IMR-90 (cell line): ENCODE measurements around the gene PTPRQ. TPM values are rescaled to one million over a fixed set of nuclear protein-coding genes. Genes with fewer than 3 reads are reported as not detected.
"Not testable (repeated sequence)": the region's sequence is repeated elsewhere in the genome, so short reads cannot be mapped to it uniquely, and the experiment has no call there.

Source experiments
- ATAC-seq: fragments of 200-7000 bp; cut with Tn5 transposase; 2 replicates; pipeline ENCODE4 v1.9.1; 2020; ENCODE audit warnings: low read depth, mild to moderate bottlenecking, moderate library complexity
- BruUV-seq: library from RNA; stranded (reverse); fragments of 400-500 nt; replicated peaks from 2 replicates; lab custom pipeline; 2021; lab: Mats Ljungman, UMichigan
- CTCF ChIA-PET: fragments of 300-600 bp; formaldehyde crosslinking; extraction: SDS; loops from one replicate; lab custom pipeline; 2021; ENCODE audit warnings: antibody characterized with exemption; lab: Yijun Ruan, JAX
- POLR2A ChIA-PET: fragments of 300-600 bp; sonication (Branson Sonifier 250); formaldehyde crosslinking; loops from one replicate; lab custom pipeline; 2022; ENCODE audit warnings: antibody characterized with exemption; ENCODE audit not compliant: unreplicated experiment; lab: Charles Lee
- DNase-seq: peaks from one replicate; pipeline ENCODE4 v3.0.0; 2013
- H2AFZ ChIP-seq: replicated peaks from 2 replicates; pipeline ENCODE3; 2013; ENCODE audit warnings: low read length, mild to moderate bottlenecking; ENCODE audit not compliant: poor library complexity
- H2AK5ac ChIP-seq: 2 replicates; pipeline ENCODE4 v1.6.1; 2013; ENCODE audit warnings: low read depth, low read length, inconsistent platforms
- H2AK9ac ChIP-seq: replicated peaks from 2 replicates; pipeline ENCODE3; 2013; ENCODE audit warnings: mild to moderate bottlenecking, low read depth, low read length, moderate library complexity; ENCODE audit not compliant: poor library complexity
- H2BK120ac ChIP-seq: 2 replicates; pipeline ENCODE4 v1.6.1; 2013; ENCODE audit warnings: low read depth, low read length, inconsistent platforms
- H2BK15ac ChIP-seq: 3 replicates; pipeline ENCODE4 v1.6.1; 2013; ENCODE audit warnings: low read depth, low read length, inconsistent platforms
- H2BK20ac ChIP-seq: 2 replicates; pipeline ENCODE4 v1.6.1; 2013; ENCODE audit warnings: low read depth, mild to moderate bottlenecking, inconsistent platforms, low read length, moderate library complexity
- H2BK5ac ChIP-seq: 2 replicates; pipeline ENCODE4 v1.6.1; 2013; ENCODE audit warnings: mild to moderate bottlenecking, low read depth, low read length, inconsistent platforms; ENCODE audit not compliant: poor library complexity, severe bottlenecking
- H3K14ac ChIP-seq: replicated peaks from 2 replicates; pipeline ENCODE4 v1.6.1; 2013; ENCODE audit warnings: low read depth, low read length, inconsistent platforms
- H3K18ac ChIP-seq: 2 replicates; pipeline ENCODE4 v1.6.1; 2013; ENCODE audit warnings: low read depth, low read length, control low read depth
- H3K23ac ChIP-seq: 2 replicates; pipeline ENCODE4 v1.6.1; 2013; ENCODE audit warnings: low read depth, low read length, inconsistent platforms
- H3K27ac ChIP-seq: 2 replicates; pipeline ENCODE4 v1.5.1; 2013; ENCODE audit warnings: mild to moderate bottlenecking, control low read depth, low read length; ENCODE audit not compliant: insufficient read depth
- H3K27me3 ChIP-seq: 2 replicates; pipeline ENCODE4 v1.6.1; 2013; ENCODE audit warnings: low read length; ENCODE audit not compliant: control insufficient read depth, insufficient read depth
- H3K36me3 ChIP-seq: 2 replicates; pipeline ENCODE4 v1.6.1; 2013; ENCODE audit warnings: low read length, mixed read lengths; ENCODE audit not compliant: control insufficient read depth, insufficient read depth
- H3K4ac ChIP-seq: 2 replicates; pipeline ENCODE4 v1.6.1; 2013; ENCODE audit warnings: low read depth, low read length, inconsistent platforms
- H3K4me1 ChIP-seq: 2 replicates; pipeline ENCODE4 v1.6.1; 2013; ENCODE audit warnings: low read length, mixed read lengths; ENCODE audit not compliant: control insufficient read depth, insufficient read depth
- H3K4me2 ChIP-seq: 2 replicates; pipeline ENCODE4 v1.6.1; 2013; ENCODE audit warnings: low read depth, mild to moderate bottlenecking, control low read depth, low read length, moderate library complexity
- H3K4me3 ChIP-seq: 2 replicates; pipeline ENCODE4 v1.5.1; 2013; ENCODE audit warnings: low read depth, mild to moderate bottlenecking, control low read depth, low read length, moderate library complexity; ENCODE audit not compliant: insufficient read depth
- H3K56ac ChIP-seq: 2 replicates; pipeline ENCODE4 v1.6.1; 2013; ENCODE audit warnings: low read length, inconsistent platforms; ENCODE audit not compliant: insufficient read depth; ENCODE audit errors: extremely low read depth
- H3K79me1 ChIP-seq, 2 experiments: 2 replicates each; pipeline ENCODE4 v1.6.1; 2013; ENCODE audit warnings: low read length in 2 of 2, inconsistent platforms in 1 of 2, low read depth in 1 of 2
- H3K9ac ChIP-seq: 2 replicates; pipeline ENCODE4 v1.6.1; 2013; ENCODE audit warnings: low read depth, low read length, control low read depth
- H3K9me1 ChIP-seq: 2 replicates; pipeline ENCODE4 v1.6.1; 2013; ENCODE audit warnings: low read length, inconsistent platforms; ENCODE audit not compliant: insufficient read depth
- H3K9me3 ChIP-seq: 2 replicates; pipeline ENCODE4 v1.6.1; 2013; ENCODE audit warnings: low read length; ENCODE audit not compliant: control insufficient read depth, insufficient read depth
- H4K20me1 ChIP-seq: 2 replicates; pipeline ENCODE4 v1.6.1; 2013; ENCODE audit warnings: low read length, inconsistent platforms; ENCODE audit not compliant: insufficient read depth
- H4K5ac ChIP-seq: 2 replicates; pipeline ENCODE4 v1.6.1; 2013; ENCODE audit warnings: mild to moderate bottlenecking, low read depth, low read length, control low read depth
- H4K8ac ChIP-seq, 2 experiments: 2 replicates each; pipeline ENCODE4 v1.6.1; 2013; ENCODE audit warnings: low read depth in 2 of 2, low read length in 2 of 2, control low read depth in 1 of 2, inconsistent platforms in 1 of 2
- H4K91ac ChIP-seq: 2 replicates; pipeline ENCODE4 v1.6.1; 2013; ENCODE audit warnings: low read depth, low read length, inconsistent platforms; ENCODE audit not compliant: insufficient read depth
- WGBS, 2 experiments: methylation state at CpG; one replicate each; pipeline versions ENCODE4 v1.1.5 to v1.1.7; 2013; ENCODE audit warnings: missing lambda C conversion rate in 2 of 2; ENCODE audit not compliant: insufficient read length in 1 of 2; ENCODE audit errors: extremely low coverage in 2 of 2; 5-methylcytosine and 5-hydroxymethylcytosine counted together
- dilution Hi-C: fragments of 300-500 bp; cut with HindIII; formaldehyde crosslinking; loops from one replicate; pipeline ENCODE4 v1.14.3; 2018; ENCODE audit warnings: low sequenced_read_pairs; ENCODE audit not compliant: unreplicated experiment
- in situ Hi-C: fragments of 300-500 bp; cut with MboI; formaldehyde crosslinking; loops from 3 replicates; pipeline ENCODE4 v1.14.3; 2019; ENCODE audit warnings: low sequenced_read_pairs, inconsistent platforms, mixed read lengths
- intact Hi-C: fragments of 100-400 bp; cut with micrococcal nuclease; formaldehyde crosslinking; loops from 2 replicates; pipeline ENCODE4 v1.10.0; 2022
- polyA plus RNA-seq, 3 experiments: library from polyadenylated mRNA; depleted of rRNA; stranded (reverse); fragments of >200 nt; gene quantifications; 2 replicates each; pipeline ENCODE4 v1.2.3, GENCODE V29; 2012; ENCODE audit warnings: low replicate concordance in 1 of 3
- total RNA-seq: library from RNA; depleted of rRNA; stranded (reverse); fragments of >200 nt; gene quantifications from 2 replicates; pipeline ENCODE4 v1.2.3, GENCODE V29; 2012

PTPRQ gene
- total and polyA plus RNA-seq, 2 of the 4 experiments (the other 2 are of a cell fraction): 0.96 to 1.4 TPM

GRCh38 chr12:80477521-80478145 lies 33.6 kb downstream of the PTPRQ start:
- H4K8ac ChIP-seq, H4K5ac ChIP-seq, H2BK5ac ChIP-seq, H3K9ac ChIP-seq, H2AK9ac ChIP-seq, H3K56ac ChIP-seq, CTCF ChIA-PET, H3K4me1 ChIP-seq, H3K27ac ChIP-seq, H3K36me3 ChIP-seq, H3K9me1 ChIP-seq, H2BK20ac ChIP-seq, H2BK15ac ChIP-seq, H3K23ac ChIP-seq, H4K91ac ChIP-seq, dilution Hi-C loops, H2AFZ ChIP-seq, H3K4ac ChIP-seq, ATAC-seq, H2AK5ac ChIP-seq, H3K9me3 ChIP-seq, H3K14ac ChIP-seq, POLR2A ChIA-PET, DNase-seq, H4K20me1 ChIP-seq, H3K18ac ChIP-seq, H2BK120ac ChIP-seq, BruUV-seq, in situ Hi-C loops, H3K4me3 ChIP-seq, H3K79me1 ChIP-seq, H3K27me3 ChIP-seq, H3K4me2 ChIP-seq: not testable (repeated sequence)
- intact Hi-C loops: loop anchor here (10.0 kb wide), 1 partner anchor 147 kb away; no protein-coding TSS in a partner anchor
- 100% methylated on average over 2 of the region's 31 CpGs; no CpG with 5 or more reads in 1 of the 2 experiments for WGBS, 2 experiments
